ENCODE data around the gene NDUFS7. TPM values are rescaled to one million over a fixed set of nuclear protein-coding genes. Genes with fewer than 3 reads are reported as not detected.

NDUFS7 gene
- polyA plus RNA-seq, 1 experiment, result 59.6 TPM

GRCh38 chr19:1394252-1395193, 10.8 kb downstream of the NDUFS7 start:
- no peak for TF ChIP-seq CTCF (IDR thresholded peaks at IDR 0.05; ENCODE audit: insufficient read depth, low read depth, low read length)
- ChIA-PET CTCF (no interaction called here), POLR2A (no interaction called here)
- DNase-seq (ENCODE audit: low read depth), result no peak
- Histone ChIP-seq H3K4me3 (ENCODE audit: low read depth, low read length) (no peak overlapping the region), H3K36me3 (ENCODE audit: control insufficient read depth, insufficient read depth, low read length) (peaks cover 3% of the 10 kb centered on the region; the same call in 1 of the 2 replicates), H3K27me3 (ENCODE audit: control insufficient read depth, insufficient read depth, low read length) (no peaks in the 10 kb centered on the region)

GRCh38 chr19:1395194-1396018, 11.7 kb downstream of the NDUFS7 start:
- CTCF ChIA-PET, result no interaction called here
- no peaks in the 10 kb centered on the region for H3K27me3 ChIP-seq (ENCODE audit: control insufficient read depth, insufficient read depth, low read length)

GRCh38 chr19:1396019-1396767, 12.5 kb downstream of the NDUFS7 start:
- no peak for TF ChIP-seq CTCF (IDR thresholded peaks at IDR 0.05; ENCODE audit: insufficient read depth, low read depth, low read length)
- CTCF ChIA-PET, result interaction anchor here (1.8 kb wide), 1 partner anchor 117 kb away, joined by 5 read pairs; no protein-coding TSS in a partner anchor
- no peak overlapping the region for H3K4me3 ChIP-seq (ENCODE audit: low read depth, low read length)
- DNase-seq (ENCODE audit: low read depth), result no peak
- peaks cover 1% of the 10 kb centered on the region; the same call in 1 of the 2 replicates for H3K36me3 ChIP-seq (ENCODE audit: control insufficient read depth, insufficient read depth, low read length)
- POLR2A ChIA-PET, result no interaction called here
- H3K27me3 ChIP-seq (ENCODE audit: control insufficient read depth, insufficient read depth, low read length), result no peaks in the 10 kb centered on the region

More at GRCh38 chr19:1395194-1396018, 11.7 kb downstream of the NDUFS7 start:
- no peak for DNase-seq (ENCODE audit: low read depth)
- no peak overlapping the region for H3K4me3 ChIP-seq (ENCODE audit: low read depth, low read length)
- POLR2A ChIA-PET, result no interaction called here
- TF ChIP-seq CTCF (IDR thresholded peaks at IDR 0.05; ENCODE audit: insufficient read depth, low read depth, low read length), result no peak
- H3K36me3 ChIP-seq (ENCODE audit: control insufficient read depth, insufficient read depth, low read length), result peaks cover 3% of the 10 kb centered on the region; the same call in 1 of the 2 replicates

GRCh38 chr19:1396768-1397679, 13.3 kb downstream of the NDUFS7 start:
- POLR2A ChIA-PET, result no interaction called here
- no peak for TF ChIP-seq CTCF (IDR thresholded peaks at IDR 0.05; ENCODE audit: insufficient read depth, low read depth, low read length)
- CTCF ChIA-PET, result interaction anchor here (0.7 to 1.8 kb wide), 3 partner anchors 48 to 153 kb away, joined by 3 to 5 read pairs (median 3); no protein-coding TSS in a partner anchor
- Histone ChIP-seq H3K4me3 (ENCODE audit: low read depth, low read length) (no peak overlapping the region), H3K36me3 (ENCODE audit: control insufficient read depth, insufficient read depth, low read length) (peaks cover 1% of the 10 kb centered on the region; the same call in 1 of the 2 replicates), H3K27me3 (ENCODE audit: control insufficient read depth, insufficient read depth, low read length) (no peaks in the 10 kb centered on the region)
- DNase-seq (ENCODE audit: low read depth), result no peak
